H1 (cell line): ENCODE data around the gene MYPOP. TPM values are rescaled to one million over a fixed set of nuclear protein-coding genes. Genes with fewer than 3 reads are reported as not detected.
"Not testable (repeated sequence)": the region's sequence is repeated elsewhere in the genome, so short reads cannot be mapped to it uniquely, and the experiment has no call there.

Experiments used
- CTCF ChIA-PET: fragments of 300-600 bp; sonication (Branson Sonifier 250); formaldehyde crosslinking; loops from one replicate; lab custom pipeline; 2021; ENCODE audit not compliant: partially characterized antibody; lab: Charles Lee
- POLR2A ChIA-PET: fragments of 300-600 bp; sonication (Branson Sonifier 250); formaldehyde crosslinking; loops from one replicate; lab custom pipeline; 2021; ENCODE audit warnings: inconsistent platforms; ENCODE audit not compliant: partially characterized antibody; lab: Charles Lee
- DNase-seq, 2 experiments: peaks; one replicate each; pipeline versions ENCODE4 v3.0.0 to v3.0.0-alpha.2; 2010 to 2022; ENCODE audit warnings: low spot score in 2 of 2, low read depth in 1 of 2, mixed read lengths in 1 of 2
- FAIRE-seq: peaks from 2 replicates; lab custom pipeline; 2011; peaks lifted over from hg19 to GRCh38; lab: Jason Lieb, UNC
- H2AFZ ChIP-seq: 2 replicates; pipeline ENCODE4 v1.8.1; 2012; ENCODE audit warnings: low read length, inconsistent platforms
- H2AK5ac ChIP-seq: 2 replicates; pipeline ENCODE4 v1.6.1; 2013; ENCODE audit warnings: low read depth, low read length
- H2BK120ac ChIP-seq: replicated peaks from 2 replicates; pipeline ENCODE3; 2013; ENCODE audit warnings: low read depth, low read length, inconsistent platforms
- H2BK12ac ChIP-seq: 2 replicates; pipeline ENCODE4 v1.6.1; 2013; ENCODE audit warnings: low read depth, low read length
- H2BK15ac ChIP-seq: 2 replicates; pipeline ENCODE4 v1.6.1; 2013; ENCODE audit warnings: low read length
- H2BK20ac ChIP-seq: 2 replicates; pipeline ENCODE4 v1.6.1; 2013; ENCODE audit warnings: low read length
- H2BK5ac ChIP-seq: 2 replicates; pipeline ENCODE4 v1.6.1; 2013; ENCODE audit warnings: low read depth, low read length
- H3K14ac ChIP-seq: 2 replicates; pipeline ENCODE4 v1.6.1; 2013; ENCODE audit warnings: inconsistent platforms; ENCODE audit not compliant: insufficient read length
- H3K18ac ChIP-seq: 2 replicates; pipeline ENCODE4 v1.6.1; 2013; ENCODE audit warnings: low read length; ENCODE audit errors: extremely low read depth
- H3K23ac ChIP-seq: 2 replicates; pipeline ENCODE4 v1.6.1; 2013; ENCODE audit warnings: inconsistent platforms; ENCODE audit not compliant: insufficient read length
- H3K23me2 ChIP-seq: 2 replicates; pipeline ENCODE4 v1.6.1; 2013; ENCODE audit warnings: low read depth, low read length
- H3K27ac ChIP-seq: 2 replicates; pipeline ENCODE4 v1.6.1; 2011; ENCODE audit warnings: low read depth, low read length, inconsistent platforms
- H3K27me3 ChIP-seq, 4 experiments: replicated peaks in 1 of 4; 1 replicate in 1 of 4; 2 replicates in 3 of 4; pipeline versions ENCODE4 v1.6.1 to v1.8.1; 2011 to 2013; ENCODE audit warnings: low read length in 3 of 4, mild to moderate bottlenecking in 3 of 4, inconsistent platforms in 2 of 4, mixed read lengths in 2 of 4, moderate library complexity in 1 of 4; ENCODE audit not compliant: control insufficient read depth in 3 of 4, insufficient read depth in 3 of 4; ENCODE audit errors: extremely low read depth in 1 of 4
- H3K36me3 ChIP-seq, 4 experiments: 2 replicates each; pipeline versions ENCODE4 v1.6.1 to v1.8.1; 2011 to 2013; ENCODE audit warnings: mild to moderate bottlenecking in 4 of 4, low read length in 3 of 4, moderate library complexity in 2 of 4, control low read depth in 1 of 4, inconsistent platforms in 1 of 4; ENCODE audit not compliant: insufficient read depth in 4 of 4, control insufficient read depth in 2 of 4
- H3K4ac ChIP-seq: replicated peaks from 2 replicates; pipeline ENCODE3; 2013; ENCODE audit warnings: low read length, low read depth, mixed read lengths, inconsistent platforms; ENCODE audit not compliant: insufficient read length
- H3K4me1 ChIP-seq, 4 experiments: replicated peaks in 1 of 4; 1 replicate in 1 of 4; 2 replicates in 3 of 4; pipeline versions ENCODE4 v1.6.1 to v1.8.1; 2011 to 2013; ENCODE audit warnings: low read length in 3 of 4, inconsistent platforms in 2 of 4, mixed read lengths in 1 of 4; ENCODE audit not compliant: insufficient read depth in 4 of 4, control insufficient read depth in 3 of 4
- H3K4me2 ChIP-seq, 2 experiments: 2 replicates each; pipeline versions ENCODE4 v1.6.1 to v1.8.1; 2011 to 2013; ENCODE audit warnings: low read depth in 2 of 2, low read length in 2 of 2, control low read depth in 1 of 2, inconsistent platforms in 1 of 2, mild to moderate bottlenecking in 1 of 2; ENCODE audit not compliant: insufficient read depth in 1 of 2
- H3K4me3 ChIP-seq, 4 experiments: fragments of 200-600, 300-600 bp in 1 of 4; sonication (generic), shearing (Covaris generic), sonication (Bioruptor Twin) in 1 of 4; 2 replicates each; pipeline versions ENCODE4 v1.5.1 to v1.8.1; 2011 to 2016; ENCODE audit warnings: low read length in 4 of 4, low read depth in 3 of 4, control low read depth in 2 of 4, inconsistent platforms in 2 of 4, mild to moderate bottlenecking in 2 of 4, mixed read lengths in 1 of 4, moderate library complexity in 1 of 4; ENCODE audit not compliant: insufficient read depth in 2 of 4; ENCODE audit errors: extremely low read depth in 1 of 4
- H3K56ac ChIP-seq: replicated peaks from 2 replicates; pipeline ENCODE3; 2013; ENCODE audit warnings: low read depth, mild to moderate bottlenecking, mixed read lengths, low read length, inconsistent platforms; ENCODE audit not compliant: insufficient read length
- H3K79me1 ChIP-seq: 2 replicates; pipeline ENCODE4 v1.6.1; 2013; ENCODE audit warnings: low read depth, low read length, control low read depth
- H3K79me2 ChIP-seq, 2 experiments: 2 replicates each; pipeline versions ENCODE4 v1.6.1 to v1.8.1; 2012 to 2013; ENCODE audit warnings: low read length in 2 of 2, mild to moderate bottlenecking in 2 of 2, inconsistent platforms in 1 of 2; ENCODE audit not compliant: insufficient read depth in 2 of 2, control insufficient read depth in 1 of 2
- H3K9ac ChIP-seq, 4 experiments: replicated peaks in 1 of 4; 1 replicate in 1 of 4; 2 replicates in 3 of 4; pipeline versions ENCODE4 v1.6.1 to v1.8.1; 2011 to 2013; ENCODE audit warnings: low read depth in 3 of 4, low read length in 3 of 4, control low read depth in 2 of 4, mild to moderate bottlenecking in 2 of 4, moderate library complexity in 2 of 4, inconsistent platforms in 1 of 4; ENCODE audit errors: extremely low read depth in 1 of 4
- H3K9me3 ChIP-seq, 2 experiments: 2 replicates each; pipeline versions ENCODE4 v1.6.1 to v1.8.1; 2012 to 2013; ENCODE audit warnings: mild to moderate bottlenecking in 2 of 2, moderate library complexity in 2 of 2, control low read depth in 1 of 2, inconsistent platforms in 1 of 2, low read depth in 1 of 2, low read length in 1 of 2, mixed read lengths in 1 of 2; ENCODE audit not compliant: insufficient read depth in 2 of 2
- H4K20me1 ChIP-seq, 2 experiments: replicated peaks in 1 of 2; 2 replicates each; pipeline versions ENCODE3 to v1.8.1; 2011 to 2013; ENCODE audit warnings: inconsistent platforms in 2 of 2, low read length in 2 of 2, mild to moderate bottlenecking in 1 of 2; ENCODE audit not compliant: insufficient read depth in 2 of 2, control insufficient read depth in 1 of 2
- H4K5ac ChIP-seq: 2 replicates; pipeline ENCODE4 v1.6.1; 2013; ENCODE audit warnings: low read length, low read depth, mixed read lengths, inconsistent platforms; ENCODE audit not compliant: insufficient read length
- H4K8ac ChIP-seq: 2 replicates; pipeline ENCODE4 v1.8.0; 2013; ENCODE audit warnings: mild to moderate bottlenecking, moderate library complexity, low read length, inconsistent platforms; ENCODE audit not compliant: insufficient read depth; ENCODE audit errors: extremely low read depth
- H4K91ac ChIP-seq: replicated peaks from 2 replicates; pipeline ENCODE3; 2013; ENCODE audit warnings: low read length, mixed read lengths, inconsistent platforms; ENCODE audit not compliant: insufficient read length
- WGBS, 2 experiments: shearing (Covaris generic) in 1 of 2; methylation state at CpG; one replicate each; pipeline versions ENCODE4 v1.1.6 to v1.1.7; 2013 to 2015; ENCODE audit warnings: low lambda C conversion rate in 2 of 2, mixed read lengths in 2 of 2, inconsistent platforms in 1 of 2, low coverage in 1 of 2, missing lambda C conversion rate in 1 of 2; ENCODE audit not compliant: insufficient replicate concordance in 2 of 2, insufficient coverage in 1 of 2, insufficient read length in 1 of 2; ENCODE audit errors: extremely low coverage in 1 of 2, missing lambda C conversion rate in 1 of 2; 5-methylcytosine and 5-hydroxymethylcytosine counted together
- polyA plus RNA-seq, 7 experiments: library from polyadenylated mRNA; depleted of rRNA in 3 of 7; stranded (reverse) in 5 of 7; unstranded in 2 of 7; fragments of >200 nt in 5 of 7; fragments of 200-250 nt in 2 of 7; gene quantifications; 1 replicate in 5 of 7; 2 replicates in 1 of 7; 4 replicates in 1 of 7; pipeline versions ENCODE4 v1.2.1 to v1.2.3, GENCODE V29; 2011 to 2013; ENCODE audit warnings: missing spikeins in 2 of 7, mixed read lengths in 2 of 7
- total RNA-seq: library from RNA; stranded (reverse); fragmentation: NEBNext Ultra II Directional; extraction: Animal tissue kit (Norgen Biotek cat#: 25700); gene quantifications from 2 replicates; pipeline ENCODE4 v1.2.1, GENCODE V29; 2021

The MYPOP gene
- total and polyA plus RNA-seq, 2 of the 8 experiments (the other 6 are each of a cell fraction or from before 2014, with no cell fraction given): 3.2 to 11.1 TPM

GRCh38 chr19:45895983-45896599, 6.3 kb downstream of the MYPOP start:
- H3K14ac ChIP-seq, H2BK5ac ChIP-seq, H4K91ac ChIP-seq, H3K79me2 ChIP-seq, H3K4me3 ChIP-seq, FAIRE-seq, POLR2A ChIA-PET, H2BK15ac ChIP-seq, H3K23me2 ChIP-seq, H2AK5ac ChIP-seq, H2BK120ac ChIP-seq, H3K36me3 ChIP-seq, H3K27ac ChIP-seq, H2AFZ ChIP-seq, H3K23ac ChIP-seq, H2BK12ac ChIP-seq, H4K8ac ChIP-seq, H3K4me2 ChIP-seq, H3K4me1 ChIP-seq, H3K79me1 ChIP-seq, H4K5ac ChIP-seq, H3K4ac ChIP-seq, DNase-seq, H3K56ac ChIP-seq, H4K20me1 ChIP-seq, H3K9ac ChIP-seq, H3K18ac ChIP-seq, H2BK20ac ChIP-seq, CTCF ChIA-PET, H3K9me3 ChIP-seq: not testable (repeated sequence)
- peaks cover 0 to 11% (median 6%) of the 10 kb centered on the region in 4 experiments; a peak in 6 of 7 replicates for H3K27me3 ChIP-seq
- WGBS, 2 experiments: 96% methylated on average over 12 of the region's 12 CpGs; no CpG with 5 or more reads in 1 of the 2 experiments
